Kidney epithelial cell (primary cell): ENCODE measurements around the gene IFT43. TPM values are rescaled to one million over a fixed set of nuclear protein-coding genes. Genes with fewer than 3 reads are reported as not detected.

Experiments used
- DNase-seq: peaks from one replicate; pipeline ENCODE4 v3.0.0-alpha.2; 2010; ENCODE audit warnings: low read depth
- H3K27me3 ChIP-seq: 2 replicates; pipeline ENCODE4 v1.6.0; 2011; ENCODE audit warnings: low read length; ENCODE audit not compliant: control insufficient read depth, insufficient read depth
- H3K36me3 ChIP-seq: 2 replicates; pipeline ENCODE4 v1.5.1; 2011; ENCODE audit warnings: low read length; ENCODE audit not compliant: control insufficient read depth, insufficient read depth
- H3K4me3 ChIP-seq: 2 replicates; pipeline ENCODE4 v1.5.1; 2011; ENCODE audit warnings: low read depth, mild to moderate bottlenecking, control low read depth, low read length
- CTCF ChIP-seq: IDR thresholded peaks from 2 replicates; pipeline ENCODE4 v1.5.1; 2011; ENCODE audit warnings: mild to moderate bottlenecking, moderate library complexity, low read length, control low read depth, inconsistent platforms; ENCODE audit not compliant: insufficient read depth, poor library complexity, severe bottlenecking
- total RNA-seq: library from RNA; depleted of rRNA; stranded (reverse); fragments of >200 nt; gene quantifications from 2 replicates; pipeline ENCODE4 v1.2.3, GENCODE V29; 2015

IFT43 gene
- total RNA-seq, 1 donor from 2014 or later: 48.9 TPM

- DNase-seq: no peak
- Histone ChIP-seq H3K36me3 (no peaks in the 10 kb centered on the region), H3K4me3 (no peak overlapping the region), H3K27me3 (no peaks in the 10 kb centered on the region)
- no peak for TF ChIP-seq CTCF
These were observed 68.2 kb downstream of the IFT43 start for GRCh38 chr14:76053572-76054355.

- Histone ChIP-seq H3K27me3 (no peaks in the 10 kb centered on the region), H3K36me3 (no peaks in the 10 kb centered on the region), H3K4me3 (no peak overlapping the region)
- no peak for TF ChIP-seq CTCF
- DNase-seq: no peak
These were observed 69.8 kb downstream of the IFT43 start for GRCh38 chr14:76055330-76055729.

- H3K27me3 ChIP-seq: no peaks in the 10 kb centered on the region
- no peak for DNase-seq
These were observed 70.6 kb downstream of the IFT43 start for GRCh38 chr14:76056128-76056527.

GRCh38 chr14:76057914-76058313, 72.4 kb downstream of the IFT43 start:
- DNase-seq: no peak
- TF ChIP-seq CTCF: no peak
- H3K4me3 ChIP-seq: no peak overlapping the region
- H3K27me3 ChIP-seq: no peaks in the 10 kb centered on the region
- H3K36me3 ChIP-seq: no peaks in the 10 kb centered on the region

More at GRCh38 chr14:76056128-76056527, 70.6 kb downstream of the IFT43 start:
- peak; percentile 30 for TF ChIP-seq CTCF
- Histone ChIP-seq H3K36me3 (no peaks in the 10 kb centered on the region), H3K4me3 (no peak overlapping the region)

GRCh38 chr14:76063327-76063726, 77.8 kb downstream of the IFT43 start:
- no peak for DNase-seq
- no peaks in the 10 kb centered on the region for H3K27me3 ChIP-seq
- TF ChIP-seq CTCF: no peak
- H3K4me3 ChIP-seq: no peak overlapping the region
- no peaks in the 10 kb centered on the region for H3K36me3 ChIP-seq

GRCh38 chr14:76065519-76065918, 80.0 kb downstream of the IFT43 start:
- no peaks in the 10 kb centered on the region for H3K27me3 ChIP-seq
- no peak for DNase-seq
- H3K36me3 ChIP-seq: no peaks in the 10 kb centered on the region
- no peak for TF ChIP-seq CTCF
- H3K4me3 ChIP-seq: no peak overlapping the region
